HepG2 (cell line): Measurements from ENCODE around the gene NFATC1. TPM values are rescaled to one million over a fixed set of nuclear protein-coding genes. Genes with fewer than 3 reads are reported as not detected.

Experiments
- ATAC-seq: fragments of 200-7000 bp; cut with Tn5 transposase; 3 replicates; pipeline ENCODE4 v1.9.1; 2020; ENCODE audit warnings: mild to moderate bottlenecking, moderate library complexity
- BruUV-seq: library from RNA; stranded (reverse); fragments of 400-500 nt; replicated peaks from 2 replicates; lab custom pipeline; 2021; lab: Mats Ljungman, UMichigan
- CTCF ChIA-PET: fragments of 300-600 bp; formaldehyde crosslinking; extraction: SDS; loops from one replicate; lab custom pipeline; 2021; ENCODE audit warnings: low total read pairs, inconsistent platforms, low intra/inter-chr PET ratio; lab: Yijun Ruan, JAX
- POLR2A ChIA-PET: fragments of 350-600 bp; sonication (Branson Sonifier 250); formaldehyde crosslinking; loops from one replicate; lab custom pipeline; 2020; ENCODE audit warnings: antibody characterized with exemption, inconsistent platforms; lab: Yijun Ruan, JAX
- DNase-seq: peaks from one replicate; pipeline ENCODE4 v3.0.0-alpha.2; 2015; ENCODE audit warnings: low spot score
- FAIRE-seq: peaks from 3 replicates; lab custom pipeline; 2011; peaks lifted over from hg19 to GRCh38; lab: Jason Lieb, UNC
- H2AFZ ChIP-seq: one replicate; pipeline ENCODE4 v1.6.1; 2011; ENCODE audit warnings: low read length, inconsistent platforms
- H3K27ac ChIP-seq: fragments of 300-600 bp; 3 replicates; pipeline ENCODE4 v1.8.0; 2011; ENCODE audit warnings: mixed run types, mild to moderate bottlenecking, mixed read lengths, low read length, inconsistent platforms; ENCODE audit not compliant: insufficient read depth; ENCODE audit errors: extremely low read length
- H3K27me3 ChIP-seq, 2 experiments: fragments of 200-600 bp in 1 of 2; 2 replicates in 1 of 2; 3 replicates in 1 of 2; pipeline versions ENCODE4 v1.6.0 to v1.8.0; 2011; ENCODE audit warnings: low read length in 2 of 2, mild to moderate bottlenecking in 2 of 2, moderate library complexity in 2 of 2, inconsistent platforms in 1 of 2; ENCODE audit not compliant: insufficient read depth in 2 of 2, control insufficient read depth in 1 of 2
- H3K36me3 ChIP-seq, 2 experiments: fragments of 200-600 bp in 1 of 2; replicated peaks in 1 of 2; 2 replicates in 1 of 2; 3 replicates in 1 of 2; pipeline versions ENCODE4 v1.5.1 to v1.8.0; 2011; ENCODE audit warnings: low read length in 2 of 2, inconsistent platforms in 1 of 2; ENCODE audit not compliant: insufficient read depth in 2 of 2, control insufficient read depth in 1 of 2
- H3K4me1 ChIP-seq: 2 replicates; pipeline ENCODE4 v1.5.1; 2012; ENCODE audit warnings: low read length, inconsistent platforms; ENCODE audit not compliant: insufficient read depth
- H3K4me2 ChIP-seq: 2 replicates; pipeline ENCODE4 v1.6.0; 2011; ENCODE audit warnings: low read depth, low read length, inconsistent platforms
- H3K4me3 ChIP-seq, 3 experiments: fragments of 200-600 bp in 1 of 3; sonication (generic), shearing (Covaris generic) in 1 of 3; replicated peaks in 1 of 3; 2 replicates each; pipeline ENCODE4 v1.5.1; 2011 to 2016; ENCODE audit warnings: low read length in 3 of 3, inconsistent platforms in 2 of 3, low read depth in 2 of 3, mild to moderate bottlenecking in 2 of 3, control low read depth in 1 of 3, mixed read lengths in 1 of 3; ENCODE audit not compliant: insufficient read depth in 1 of 3
- H3K79me2 ChIP-seq: one replicate; pipeline ENCODE4 v1.6.1; 2011; ENCODE audit warnings: low read length, inconsistent platforms; ENCODE audit not compliant: insufficient read depth
- H3K9ac ChIP-seq: 2 replicates; pipeline ENCODE4 v1.6.0; 2011; ENCODE audit warnings: mild to moderate bottlenecking, low read depth, low read length, inconsistent platforms; ENCODE audit not compliant: insufficient read depth
- H3K9me3 ChIP-seq: 2 replicates; pipeline ENCODE4 v1.5.1; 2012; ENCODE audit warnings: mild to moderate bottlenecking, low read length
- H4K20me1 ChIP-seq: 2 replicates; pipeline ENCODE4 v1.6.0; 2011; ENCODE audit warnings: inconsistent platforms, mild to moderate bottlenecking, low read length, moderate library complexity; ENCODE audit not compliant: insufficient read depth
- BRF2 ChIP-seq: sonication (generic); formaldehyde crosslinking; IDR thresholded peaks from 2 replicates; pipeline ENCODE4 v1.8.1; 2022; ENCODE audit warnings: mild to moderate bottlenecking, missing genetic modification reagents
- GLMP ChIP-seq: sonication (generic); formaldehyde crosslinking; IDR thresholded peaks from 2 replicates; pipeline ENCODE4 v1.9.0; 2021; ENCODE audit warnings: missing genetic modification reagents, mild to moderate bottlenecking, borderline replicate concordance
- KDM4B ChIP-seq: sonication (generic); formaldehyde crosslinking; IDR thresholded peaks from 2 replicates; pipeline ENCODE4 v1.4.0; 2020; ENCODE audit warnings: missing genetic modification reagents
- PHF5A ChIP-seq: IDR thresholded peaks from one replicate; pipeline ENCODE4 v1.6.1; 2018; ENCODE audit warnings: low read depth, missing genetic modification reagents; ENCODE audit not compliant: unreplicated experiment
- THRA ChIP-seq: sonication (generic); formaldehyde crosslinking; IDR thresholded peaks from 2 replicates; pipeline ENCODE4 v1.4.0; 2020; ENCODE audit warnings: missing genetic modification reagents, borderline replicate concordance
- ZNF382 ChIP-seq: sonication (generic); formaldehyde crosslinking; IDR thresholded peaks from 2 replicates; pipeline ENCODE4 v1.5.0; 2020; ENCODE audit warnings: missing genetic modification reagents, mild to moderate bottlenecking, borderline replicate concordance
- ZNF788 ChIP-seq: sonication (generic); formaldehyde crosslinking; IDR thresholded peaks from 2 replicates; pipeline ENCODE4 v1.5.0; 2020; ENCODE audit warnings: mild to moderate bottlenecking, missing genetic modification reagents, borderline replicate concordance
- WGBS: methylation state at CpG from one replicate; pipeline ENCODE4 v1.1.6; 2017; ENCODE audit warnings: low lambda C conversion rate; 5-methylcytosine and 5-hydroxymethylcytosine counted together
- in situ Hi-C: cut with HindIII; loops from 2 replicates; pipeline ENCODE4 v1.10.0; 2017; ENCODE audit warnings: low pct_unique_long_range_greater_than_20kb; ENCODE audit not compliant: extremely low pct_ligation_motif_present
- intact Hi-C: fragments of 100-400 bp; cut with micrococcal nuclease; formaldehyde crosslinking; loops from one replicate; pipeline ENCODE4 v1.10.0; 2022; ENCODE audit not compliant: unreplicated experiment
- polyA plus RNA-seq, 8 experiments: library from polyadenylated mRNA; depleted of rRNA in 3 of 8; stranded (reverse) in 7 of 8; unstranded in 1 of 8; fragments of >200 nt; fragmentation: Illumina TruSeq in 4 of 8; extraction: Trizol in 4 of 8; gene quantifications; 2 replicates each; pipeline versions ENCODE4 v1.2.1 to v1.2.3, GENCODE V29; 2011 to 2016; ENCODE audit warnings: low read depth in 4 of 8, missing spikeins in 1 of 8, mixed read lengths in 1 of 8; ENCODE audit not compliant: insufficient read depth in 1 of 8
- total RNA-seq, 5 experiments: library from RNA; depleted of rRNA; stranded (reverse); fragments of >200 nt; fragmentation: Illumina TruSeq; extraction: Trizol; gene quantifications; 2 replicates each; pipeline ENCODE4 v1.2.3, GENCODE V29; 2016; ENCODE audit warnings: low read depth in 1 of 5

NFATC1 gene
- total and polyA plus RNA-seq, 2 of the 13 experiments (the other 11 are each of a cell fraction or from before 2014, with no cell fraction given) = not detected

GRCh38 chr18:79428287-79428686 lies 32.6 kb downstream of the NFATC1 start:
- WGBS = 19% methylated on average over 10 of the region's 10 CpGs
- CTCF ChIA-PET = no interaction called here

More at GRCh38 chr18:79428287-79428686, 32.6 kb downstream of the NFATC1 start:
- Histone ChIP-seq H3K36me3 (no peaks in the 10 kb centered on the region), H3K4me1 (no peaks in the 10 kb centered on the region), H3K27ac (no peak overlapping the region), H2AFZ (no peak overlapping the region), H3K4me3 (no peak overlapping the region), H3K9ac (no peak overlapping the region), H3K27me3 (peaks cover 16 to 71% of the 10 kb centered on the region in 2 experiments; a peak in 4 of 5 replicates), H3K79me2 (no peaks in the 10 kb centered on the region), H3K4me2 (no peak overlapping the region), H4K20me1 (no peaks in the 10 kb centered on the region), H3K9me3 (no peaks in the 10 kb centered on the region)
- ATAC-seq = no peak
- TF ChIP-seq THRA (CRISPR knock-in tag) (no peak), ZNF788 (no peak), GLMP (CRISPR knock-in tag) (no peak), KDM4B (CRISPR knock-in tag) (no peak), PHF5A (no peak), ZNF382 (CRISPR knock-in tag) (no peak), BRF2 (CRISPR knock-in tag) (no peak)
- BruUV-seq = no TSS peak
- POLR2A ChIA-PET = no interaction called here
- DNase-seq = no peak
- intact Hi-C loops = no loop called here
- no peak for FAIRE-seq
- in situ Hi-C loops = no loop called here
